WTC11 (cell line): Measurements from ENCODE around the gene MYOD1. TPM values are rescaled to one million over a fixed set of nuclear protein-coding genes. Genes with fewer than 3 reads are reported as not detected.
A peak's percentile ranks its signal among the peaks of the same experiment; 100 is the strongest.

Experiments
- ATAC-seq: fragments of 200-7000 bp; cut with Tn5 transposase; 2 replicates; pipeline ENCODE4 v1.10.0; 2021; ENCODE audit warnings: mild to moderate bottlenecking, moderate library complexity
- CTCF ChIA-PET: fragments of 300-600 bp; sonication (Branson Sonifier 250); formaldehyde crosslinking; loops from one replicate; lab custom pipeline; 2021; ENCODE audit warnings: antibody characterized with exemption; lab: Charles Lee
- POLR2A ChIA-PET: fragments of 350-600 bp; sonication (Branson Sonifier 250); formaldehyde crosslinking; loops from one replicate; lab custom pipeline; 2021; ENCODE audit warnings: antibody characterized with exemption; lab: Charles Lee
- DNase-seq: peaks from one replicate; pipeline ENCODE4 v3.0.0; 2021; ENCODE audit warnings: low spot score
- H3K27ac Mint-ChIP-seq: 2 replicates; pipeline ENCODE4 v1.8.0; 2021; ENCODE audit warnings: mixed read lengths
- H3K27me3 Mint-ChIP-seq: 2 replicates; pipeline ENCODE4 v1.8.0; 2021; ENCODE audit warnings: low read depth, mild to moderate bottlenecking, moderate library complexity, mixed read lengths
- H3K36me3 Mint-ChIP-seq: 2 replicates; pipeline ENCODE4 v1.8.0; 2021; ENCODE audit warnings: mixed read lengths
- H3K4me1 Mint-ChIP-seq: 2 replicates; pipeline ENCODE4 v1.8.0; 2022; ENCODE audit warnings: mixed read lengths
- H3K4me3 Mint-ChIP-seq: 2 replicates; pipeline ENCODE4 v1.8.0; 2021; ENCODE audit warnings: mild to moderate bottlenecking, moderate library complexity, mixed read lengths
- H3K9me3 Mint-ChIP-seq: 2 replicates; pipeline ENCODE4 v1.8.0; 2021; ENCODE audit warnings: mixed read lengths
- AFF4 ChIP-seq: sonication (generic); formaldehyde crosslinking; IDR thresholded peaks from 2 replicates; pipeline ENCODE4 v1.8.1; 2023; ENCODE audit warnings: mild to moderate bottlenecking, missing genetic modification reagents, borderline replicate concordance
- AR ChIP-seq: fragments of 250-450 bp; sonication (Bioruptor Pico); IDR thresholded peaks from 2 replicates; pipeline ENCODE4 v1.9.0; 2021; ENCODE audit warnings: mild to moderate bottlenecking
- ARID4B ChIP-seq: sonication (generic); formaldehyde crosslinking; IDR thresholded peaks from 2 replicates; pipeline ENCODE4 v1.8.0; 2023; ENCODE audit warnings: missing genetic modification reagents, mild to moderate bottlenecking, borderline replicate concordance
- ATF1 ChIP-seq: sonication (generic); formaldehyde crosslinking; IDR thresholded peaks from 2 replicates; pipeline ENCODE4 v1.8.1; 2023; ENCODE audit warnings: mild to moderate bottlenecking, moderate library complexity, missing genetic modification reagents
- CDX4 ChIP-seq: fragments of 250-450 bp; sonication (Bioruptor Pico); IDR thresholded peaks from 2 replicates; pipeline ENCODE4 v1.9.0; 2021; ENCODE audit warnings: moderate library complexity, mild to moderate bottlenecking, inconsistent platforms, borderline replicate concordance
- CREB1 ChIP-seq: sonication (generic); formaldehyde crosslinking; IDR thresholded peaks from 2 replicates; pipeline ENCODE4 v1.8.0; 2023; ENCODE audit warnings: mild to moderate bottlenecking, missing genetic modification reagents
- E2F1 ChIP-seq: sonication (generic); formaldehyde crosslinking; IDR thresholded peaks from 2 replicates; pipeline ENCODE4 v1.8.0; 2022; ENCODE audit warnings: mild to moderate bottlenecking, missing genetic modification reagents
- EMX1 ChIP-seq: fragments of 250-450 bp; sonication (Bioruptor Pico); IDR thresholded peaks from 2 replicates; pipeline ENCODE4 v1.8.0; 2021; ENCODE audit warnings: mild to moderate bottlenecking
- FOXP1 ChIP-seq: sonication (generic); formaldehyde crosslinking; IDR thresholded peaks from 2 replicates; pipeline ENCODE4 v1.8.0; 2022; ENCODE audit warnings: missing genetic modification reagents, mild to moderate bottlenecking, moderate library complexity, borderline replicate concordance
- IRF2 ChIP-seq: sonication (generic); formaldehyde crosslinking; IDR thresholded peaks from 2 replicates; pipeline ENCODE4 v1.8.0; 2022; ENCODE audit warnings: low read depth, missing genetic modification reagents, borderline replicate concordance
- JAZF1 ChIP-seq: fragments of 250-450 bp; sonication (Bioruptor Pico); IDR thresholded peaks from 2 replicates; pipeline ENCODE4 v1.9.0; 2021; ENCODE audit warnings: moderate library complexity, mild to moderate bottlenecking, inconsistent platforms
- JUN ChIP-seq: sonication (generic); formaldehyde crosslinking; IDR thresholded peaks from 2 replicates; pipeline ENCODE4 v1.8.0; 2023; ENCODE audit warnings: mild to moderate bottlenecking, missing genetic modification reagents
- KAT7 ChIP-seq: sonication (generic); formaldehyde crosslinking; IDR thresholded peaks from 2 replicates; pipeline ENCODE4 v1.8.1; 2023; ENCODE audit warnings: missing genetic modification reagents, mild to moderate bottlenecking, borderline replicate concordance
- NR3C1 ChIP-seq: sonication (generic); formaldehyde crosslinking; conservative IDR thresholded peaks from 2 replicates; pipeline ENCODE4 v1.8.1; 2023; ENCODE audit warnings: low read depth, mild to moderate bottlenecking, missing genetic modification reagents
- RORB ChIP-seq: fragments of 250-450 bp; sonication (Bioruptor Pico); IDR thresholded peaks from 2 replicates; pipeline ENCODE4 v1.9.0; 2021; ENCODE audit warnings: mild to moderate bottlenecking
- SOX15 ChIP-seq: fragments of 250-450 bp; sonication (Bioruptor Pico); IDR thresholded peaks from 2 replicates; pipeline ENCODE4 v1.9.0; 2021; ENCODE audit warnings: mild to moderate bottlenecking
- SP1 ChIP-seq: sonication (generic); formaldehyde crosslinking; conservative IDR thresholded peaks from 2 replicates; pipeline ENCODE4 v1.8.1; 2022; ENCODE audit warnings: missing genetic modification reagents
- TEAD1 ChIP-seq: sonication (generic); formaldehyde crosslinking; IDR thresholded peaks from 2 replicates; pipeline ENCODE4 v1.8.0; 2022; ENCODE audit warnings: mild to moderate bottlenecking, missing genetic modification reagents
- ZNF138 ChIP-seq: sonication (generic); formaldehyde crosslinking; conservative IDR thresholded peaks from 2 replicates; pipeline ENCODE4 v1.8.1; 2022; ENCODE audit warnings: mild to moderate bottlenecking, moderate library complexity, missing genetic modification reagents
- ZNF281 ChIP-seq: sonication (generic); formaldehyde crosslinking; IDR thresholded peaks from 2 replicates; pipeline ENCODE4 v1.8.0; 2023; ENCODE audit warnings: mild to moderate bottlenecking, missing genetic modification reagents
- total RNA-seq: library from RNA; stranded (reverse); gene quantifications from 3 replicates; pipeline ENCODE4 v1.2.3, GENCODE V29; 2021

MYOD1 gene
- total RNA-seq, 1 experiment from 2014 or later: not detected

GRCh38 chr11:17743026-17743807 is 23.8 kb downstream of the MYOD1 start:
- Mint-ChIP-seq H3K9me3 (no peaks in the 10 kb centered on the region), H3K27ac (no peak overlapping the region), H3K4me3 (no peak overlapping the region), H3K36me3 (no peaks in the 10 kb centered on the region), H3K4me1 (peaks cover 3% of the 10 kb centered on the region; the same call in 1 of the 2 replicates), H3K27me3 (no peaks in the 10 kb centered on the region; the same call in 1 of the 2 replicates)
- CTCF ChIA-PET: interaction anchor here (1.0 to 1.6 kb wide), 7 partner anchors 8 to 163 kb away, joined by 3 to 15 read pairs (median 5); partner anchors contain the start of gene KCNC1
- ATAC-seq (no peak), DNase-seq (peak; percentile 3)
- POLR2A ChIA-PET: no interaction called here
- TF ChIP-seq SP1: no peak
- TF ChIP-seq FOXP1: no peak
- TF ChIP-seq SOX15 (CRISPR knock-in tag): no peak
- TF ChIP-seq NR3C1 (CRISPR knock-in tag): no peak
- TF ChIP-seq JAZF1 (CRISPR knock-in tag): no peak
- no peak for TF ChIP-seq E2F1
- no peak for TF ChIP-seq EMX1 (CRISPR knock-in tag)
- no peak for TF ChIP-seq KAT7 (CRISPR knock-in tag)
- TF ChIP-seq ZNF281: no peak
- TF ChIP-seq JUN (CRISPR knock-in tag): no peak
- no peak for TF ChIP-seq TEAD1 (CRISPR knock-in tag)
- no peak for TF ChIP-seq ZNF138 (CRISPR knock-in tag)
- TF ChIP-seq AFF4 (CRISPR knock-in tag): no peak
- TF ChIP-seq RORB (CRISPR knock-in tag): no peak
- no peak for TF ChIP-seq IRF2
- no peak for TF ChIP-seq ATF1 (CRISPR knock-in tag)
- TF ChIP-seq AR (CRISPR knock-in tag): no peak
- TF ChIP-seq ARID4B (CRISPR knock-in tag): no peak
- TF ChIP-seq CDX4 (CRISPR knock-in tag): no peak
- TF ChIP-seq CREB1 (CRISPR knock-in tag): no peak
